ENCODE data around the gene CAPN10.

CAPN10 gene

GRCh38 chr2:240613781-240614180 is 27.2 kb downstream of the CAPN10 start:
- H3K9me2 ChIP-seq (replicated peaks; ENCODE audit: insufficient read depth, low read length), result no peaks in the 10 kb centered on the region
- no peak overlapping the region for H3K4me2 ChIP-seq (ENCODE audit: low read depth, low read length, poor library complexity, severe bottlenecking)
- H3K9me3 ChIP-seq (ENCODE audit: insufficient read depth, low read length), result no peaks in the 10 kb centered on the region
- no peak overlapping the region for H2AFZ ChIP-seq (ENCODE audit: low read depth, low read length, severe bottlenecking)
- H3F3A ChIP-seq (ENCODE audit: insufficient read depth), result no peaks in the 10 kb centered on the region
- H3K9ac ChIP-seq (ENCODE audit: low read length), result no peak overlapping the region
- no peaks in the 10 kb centered on the region for H3K79me2 ChIP-seq (ENCODE audit: insufficient read depth, low read length)
- no peaks in the 10 kb centered on the region for H4K20me1 ChIP-seq (ENCODE audit: low read depth, low read length)
- H3K27me3 ChIP-seq (ENCODE audit: low read length), result no peaks in the 10 kb centered on the region
- no peak overlapping the region for H3K27ac ChIP-seq (ENCODE audit: low read depth, low read length)
- H3K4me3 ChIP-seq (ENCODE audit: insufficient read depth, low read length, poor library complexity, severe bottlenecking), result no peak overlapping the region
- TF ChIP-seq EZH2phosphoT487 (conservative IDR thresholded peaks at IDR 0.05; ENCODE audit: low read length) (no peak), CTCF (IDR thresholded peaks at IDR 0.05; ENCODE audit: insufficient read depth, low read length, poor library complexity, severe bottlenecking) (no peak)
- no peaks in the 10 kb centered on the region for H3K36me3 ChIP-seq (ENCODE audit: low read length)

DNA sequence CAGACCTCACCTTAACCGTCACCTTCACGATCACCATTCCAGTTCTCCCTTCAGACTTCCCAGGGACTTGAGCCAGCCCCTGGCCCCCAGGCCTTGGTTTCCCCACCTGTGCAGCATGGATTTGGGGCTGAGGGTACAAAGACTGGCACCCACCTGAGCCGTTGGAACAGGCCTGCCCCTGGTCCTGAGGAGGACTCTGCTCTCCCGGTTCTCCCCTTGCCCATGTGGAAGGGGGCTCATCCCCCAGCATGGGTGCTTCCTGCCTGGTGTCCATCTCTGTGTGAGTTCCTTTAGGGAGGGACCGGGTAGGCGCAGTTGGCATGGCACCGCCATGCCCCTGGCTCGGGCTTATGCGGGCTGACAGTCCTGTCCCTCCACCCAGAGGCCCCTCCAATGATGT is 27.9 kb downstream of the CAPN10 start:
- no peaks in the 10 kb centered on the region for H3K9me3 ChIP-seq (ENCODE audit: insufficient read depth, low read length)
- no peak overlapping the region for H3K9ac ChIP-seq (ENCODE audit: low read length)
- H3K36me3 ChIP-seq (ENCODE audit: low read length), result no peaks in the 10 kb centered on the region
- H3F3A ChIP-seq (ENCODE audit: insufficient read depth), result no peaks in the 10 kb centered on the region
- no peak overlapping the region for H2AFZ ChIP-seq (ENCODE audit: low read depth, low read length, severe bottlenecking)
- no peaks in the 10 kb centered on the region for H3K9me2 ChIP-seq (replicated peaks; ENCODE audit: insufficient read depth, low read length)
- H3K27ac ChIP-seq (ENCODE audit: low read depth, low read length), result no peak overlapping the region
- H3K4me2 ChIP-seq (ENCODE audit: low read depth, low read length, poor library complexity, severe bottlenecking), result no peak overlapping the region
- TF ChIP-seq CTCF (IDR thresholded peaks at IDR 0.05; ENCODE audit: insufficient read depth, low read length, poor library complexity, severe bottlenecking) (no peak), EZH2phosphoT487 (conservative IDR thresholded peaks at IDR 0.05; ENCODE audit: low read length) (no peak)
- no peaks in the 10 kb centered on the region for H3K27me3 ChIP-seq (ENCODE audit: low read length)
- no peaks in the 10 kb centered on the region for H3K79me2 ChIP-seq (ENCODE audit: insufficient read depth, low read length)
- H3K4me3 ChIP-seq (ENCODE audit: insufficient read depth, low read length, poor library complexity, severe bottlenecking), result no peak overlapping the region
- no peaks in the 10 kb centered on the region for H4K20me1 ChIP-seq (ENCODE audit: low read depth, low read length)

DNA sequence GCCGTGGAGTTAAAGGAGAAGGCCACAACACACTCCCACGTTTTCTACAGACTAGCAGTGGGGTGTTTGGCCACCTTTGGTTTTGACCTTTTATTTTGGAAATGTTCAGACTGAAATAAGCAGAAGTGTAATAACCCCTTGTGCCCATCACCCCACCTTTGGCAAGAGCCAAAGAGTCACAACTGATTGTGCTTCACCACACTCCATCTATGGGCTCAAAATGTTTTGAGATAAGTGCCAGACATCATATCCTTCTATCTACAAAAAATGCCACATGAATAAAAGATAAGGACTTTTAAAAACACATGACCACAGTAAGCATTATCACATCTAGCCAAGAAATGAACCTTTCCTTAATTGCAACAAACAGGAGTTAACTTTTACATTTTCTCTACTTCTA is 28.9 kb downstream of the CAPN10 start:
- no peak overlapping the region for H3K27ac ChIP-seq (ENCODE audit: low read depth, low read length)
- H3F3A ChIP-seq (ENCODE audit: insufficient read depth), result no peaks in the 10 kb centered on the region

More for the DNA sequence above, 28.9 kb downstream of the CAPN10 start:
- no peak overlapping the region for H3K4me3 ChIP-seq (ENCODE audit: insufficient read depth, low read length, poor library complexity, severe bottlenecking)
- no peaks in the 10 kb centered on the region for H3K79me2 ChIP-seq (ENCODE audit: insufficient read depth, low read length)
- no peak overlapping the region for H2AFZ ChIP-seq (ENCODE audit: low read depth, low read length, severe bottlenecking)
- TF ChIP-seq CTCF (IDR thresholded peaks at IDR 0.05; ENCODE audit: insufficient read depth, low read length, poor library complexity, severe bottlenecking) (no peak), EZH2phosphoT487 (conservative IDR thresholded peaks at IDR 0.05; ENCODE audit: low read length) (no peak)
- no peaks in the 10 kb centered on the region for H3K27me3 ChIP-seq (ENCODE audit: low read length)
- H3K36me3 ChIP-seq (ENCODE audit: low read length), result no peaks in the 10 kb centered on the region
- H4K20me1 ChIP-seq (ENCODE audit: low read depth, low read length), result no peaks in the 10 kb centered on the region
- H3K9ac ChIP-seq (ENCODE audit: low read length), result no peak overlapping the region
- H3K4me2 ChIP-seq (ENCODE audit: low read depth, low read length, poor library complexity, severe bottlenecking), result no peak overlapping the region
- H3K9me2 ChIP-seq (replicated peaks; ENCODE audit: insufficient read depth, low read length), result no peaks in the 10 kb centered on the region
- H3K9me3 ChIP-seq (ENCODE audit: insufficient read depth, low read length), result no peaks in the 10 kb centered on the region

All from SU-DHL-6 (cell line).